Testis (tissue), 2 donors: Measurements from ENCODE around the gene PAMR1.

Experiments
- POLR2A ChIP-seq: fragments of 450-650 bp; IDR thresholded peaks from one replicate; pipeline ENCODE4 v1.6.1; 2017; ENCODE audit warnings: antibody characterized with exemption, mild to moderate bottlenecking, moderate library complexity
- TF ChIP-seq, protein P1 (sequence below), 3 experiments: fragments of 450-650 bp in 2 of 3; fragments of 200-600 bp in 1 of 3; sonication (generic) in 1 of 3; IDR thresholded peaks; one replicate each; pipeline ENCODE4 v1.5.1; 2016 to 2019; ENCODE audit warnings: antibody characterized with exemption in 3 of 3, mild to moderate bottlenecking in 2 of 3, moderate library complexity in 1 of 3

GRCh38 chr11:35474688-35475087 lies 50.7 kb downstream of the PAMR1 start:
- TF ChIP-seq, protein P1, sequence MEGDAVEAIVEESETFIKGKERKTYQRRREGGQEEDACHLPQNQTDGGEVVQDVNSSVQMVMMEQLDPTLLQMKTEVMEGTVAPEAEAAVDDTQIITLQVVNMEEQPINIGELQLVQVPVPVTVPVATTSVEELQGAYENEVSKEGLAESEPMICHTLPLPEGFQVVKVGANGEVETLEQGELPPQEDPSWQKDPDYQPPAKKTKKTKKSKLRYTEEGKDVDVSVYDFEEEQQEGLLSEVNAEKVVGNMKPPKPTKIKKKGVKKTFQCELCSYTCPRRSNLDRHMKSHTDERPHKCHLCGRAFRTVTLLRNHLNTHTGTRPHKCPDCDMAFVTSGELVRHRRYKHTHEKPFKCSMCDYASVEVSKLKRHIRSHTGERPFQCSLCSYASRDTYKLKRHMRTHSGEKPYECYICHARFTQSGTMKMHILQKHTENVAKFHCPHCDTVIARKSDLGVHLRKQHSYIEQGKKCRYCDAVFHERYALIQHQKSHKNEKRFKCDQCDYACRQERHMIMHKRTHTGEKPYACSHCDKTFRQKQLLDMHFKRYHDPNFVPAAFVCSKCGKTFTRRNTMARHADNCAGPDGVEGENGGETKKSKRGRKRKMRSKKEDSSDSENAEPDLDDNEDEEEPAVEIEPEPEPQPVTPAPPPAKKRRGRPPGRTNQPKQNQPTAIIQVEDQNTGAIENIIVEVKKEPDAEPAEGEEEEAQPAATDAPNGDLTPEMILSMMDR (IDR thresholded peaks at IDR 0.05): no peak
- no peak for TF ChIP-seq POLR2A
